ENCODE measurements around the gene EXOG.

EXOG gene

DNA sequence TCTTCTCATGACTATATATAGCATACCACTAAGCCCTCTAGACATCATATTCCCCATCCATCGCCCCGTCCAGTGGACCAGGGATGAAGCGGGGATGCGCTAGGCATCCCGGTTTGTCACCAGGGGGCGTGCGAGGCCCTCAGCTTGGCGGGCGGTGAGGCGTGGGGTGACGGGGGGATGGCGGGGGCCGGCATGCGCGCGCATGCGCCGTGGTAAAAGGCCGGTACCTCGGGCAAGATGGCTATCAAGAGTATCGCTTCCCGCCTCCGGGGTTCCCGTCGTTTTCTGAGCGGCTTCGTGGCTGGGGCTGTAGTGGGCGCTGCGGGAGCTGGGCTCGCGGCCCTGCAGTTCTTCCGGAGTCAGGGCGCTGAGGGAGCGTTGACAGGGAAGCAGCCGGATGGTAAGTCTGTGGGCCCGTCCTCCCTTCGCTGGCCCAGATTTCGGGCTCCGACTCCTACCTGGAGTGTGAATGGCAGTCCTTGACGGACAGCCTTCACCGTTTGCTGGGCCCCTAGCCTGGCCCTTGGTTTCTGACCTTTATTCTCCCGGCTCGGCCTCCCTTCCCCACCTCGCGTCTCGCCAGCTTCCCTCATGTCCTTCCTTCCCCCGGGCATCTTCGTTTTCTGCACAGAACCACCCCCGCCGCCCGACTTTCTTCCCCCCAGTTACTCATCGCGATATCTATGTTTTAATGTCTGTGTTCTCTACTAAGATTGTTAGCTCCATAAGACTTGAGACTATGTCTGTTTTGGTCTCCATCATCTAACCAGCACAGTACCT lies at the start of gene EXOG:
Gene EXOG, plus strand, starts transcription at position 210 of the 780 bp plus-strand sequence. Its CDS starts 28 bp downstream, at position 238.
- peak; percentile 83 for DNase-seq

- no peak for DNase-seq
These were observed 49.3 kb upstream of the EXOG start for GRCh38 chr3:38446812-38447211.

GRCh38 chr3:38450853-38451252 lies 45.3 kb upstream of the EXOG start:
- no peak for DNase-seq

- DNase-seq: peak; percentile 69
These were observed 42.8 kb upstream of the EXOG start, which contains the start of gene ACVR2B for GRCh38 chr3:38453075-38453912. Gene ACVR2B (plus strand): TSS chr3:38453890. CDS start chr3:38454323, 433 bp downstream.

- no peak for DNase-seq
These were observed 42.3 kb upstream of the EXOG start for GRCh38 chr3:38453913-38454177.

DNA sequence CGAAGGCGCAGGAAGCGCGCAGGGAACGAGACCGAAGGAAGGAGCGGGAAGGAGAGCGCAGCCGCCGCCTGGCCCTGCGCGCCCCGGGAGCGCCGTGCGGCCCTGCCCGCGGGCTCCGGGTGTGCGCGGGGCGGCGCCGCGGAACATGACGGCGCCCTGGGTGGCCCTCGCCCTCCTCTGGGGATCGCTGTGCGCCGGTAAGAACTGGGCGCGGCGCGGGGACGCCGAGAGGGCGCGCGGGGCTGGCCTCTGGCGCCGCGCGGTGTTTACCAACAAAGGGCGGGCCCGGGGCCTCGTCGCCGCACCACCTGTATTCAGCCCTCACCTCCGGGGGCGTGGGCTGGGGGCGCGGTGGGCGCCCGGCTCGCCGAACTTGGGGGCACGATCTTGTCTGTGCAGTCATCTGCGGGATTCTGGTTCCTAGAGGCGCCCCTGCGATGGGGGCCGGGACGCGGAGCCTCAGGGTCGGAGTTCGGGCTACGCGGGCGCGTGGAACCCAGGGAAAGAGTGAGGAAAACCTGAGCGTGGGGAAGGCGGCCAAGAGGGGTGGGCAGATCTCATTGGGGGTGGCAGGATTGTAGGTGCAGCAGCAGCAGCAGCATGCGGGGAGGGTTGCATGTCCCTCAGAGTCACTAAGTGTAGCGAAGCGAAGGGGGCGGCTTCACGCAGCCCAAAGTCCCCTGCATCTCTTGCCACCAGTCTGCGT lies 41.8 kb upstream of the EXOG start:
- no peak for DNase-seq

DNA sequence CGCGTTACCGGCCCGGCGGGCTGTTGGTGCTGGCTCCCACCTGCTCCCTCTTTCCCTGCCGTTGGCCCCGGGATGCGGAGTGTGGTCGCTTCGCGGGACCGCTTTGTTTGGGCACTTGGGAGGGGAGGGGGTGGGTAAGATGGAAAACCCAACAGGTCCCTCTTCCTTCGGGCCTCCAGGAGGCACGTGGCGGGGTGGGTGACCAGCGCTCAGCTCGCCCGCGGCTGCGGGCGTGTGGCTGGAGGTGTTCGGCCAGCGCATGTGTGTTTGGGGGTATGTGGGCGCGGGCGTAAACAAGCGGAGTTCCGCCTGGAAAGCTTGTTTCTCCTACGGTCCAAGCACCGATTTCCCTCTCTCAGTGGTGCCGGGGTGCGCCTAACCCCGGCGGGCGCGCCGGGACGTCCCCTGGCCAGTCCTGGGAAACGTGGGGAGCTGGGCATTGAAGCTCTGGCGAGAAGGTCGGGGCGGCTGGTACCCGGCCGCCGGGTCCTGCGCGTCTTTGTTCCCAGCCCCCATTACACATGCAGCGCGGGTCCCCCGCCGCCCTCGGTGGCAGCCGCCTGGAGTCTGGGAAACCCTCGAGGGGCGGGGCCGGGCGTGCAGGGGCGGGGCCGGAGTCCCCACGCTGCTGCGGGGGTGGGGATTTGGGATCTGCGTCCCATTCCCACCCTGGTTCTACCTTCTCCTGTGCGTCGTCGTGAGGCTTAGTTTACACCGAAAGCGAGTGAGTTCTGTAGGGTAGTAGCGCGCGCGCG lies 41.1 kb upstream of the EXOG start:
- peak; percentile 57 for DNase-seq

DNA sequence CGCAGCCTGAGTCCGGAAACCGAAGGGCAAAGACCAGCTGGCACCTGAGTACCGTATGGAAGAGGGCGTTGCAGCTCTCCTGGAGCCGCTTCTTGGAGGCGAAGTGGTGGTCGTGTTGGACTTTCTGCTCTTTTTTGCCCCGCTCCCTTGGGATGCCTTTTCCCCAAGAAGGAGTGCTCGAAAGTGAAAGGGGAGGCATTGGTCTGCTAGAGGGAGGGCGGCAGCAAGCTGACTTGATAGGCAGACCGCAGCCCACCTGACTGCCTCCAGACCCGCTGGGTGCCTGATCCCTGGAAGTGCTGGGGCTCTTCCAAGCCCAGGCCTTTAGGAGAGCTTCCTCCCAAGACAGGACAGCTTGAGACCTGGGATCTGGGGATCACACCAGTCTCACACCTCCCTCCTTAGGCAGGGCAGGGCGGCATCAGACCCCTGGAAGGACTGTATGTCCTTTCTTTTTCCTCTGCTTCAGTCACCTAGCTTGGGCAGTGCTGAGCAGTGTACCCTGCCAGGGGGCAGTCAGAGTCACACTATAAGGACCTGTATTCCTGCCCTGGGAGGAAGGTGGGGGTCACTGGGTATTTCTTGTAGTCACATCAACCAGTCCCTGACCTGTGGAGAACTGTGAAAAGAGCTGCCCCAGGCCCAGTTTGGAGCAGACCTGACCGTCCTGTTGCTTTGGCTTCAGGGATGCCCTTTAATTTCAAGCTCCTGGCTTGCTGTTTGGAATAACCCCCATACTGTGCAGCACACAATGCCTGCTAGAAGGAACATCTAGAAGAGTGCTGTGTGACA lies 40.3 kb upstream of the EXOG start:
- DNase-seq: no peak

DNA sequence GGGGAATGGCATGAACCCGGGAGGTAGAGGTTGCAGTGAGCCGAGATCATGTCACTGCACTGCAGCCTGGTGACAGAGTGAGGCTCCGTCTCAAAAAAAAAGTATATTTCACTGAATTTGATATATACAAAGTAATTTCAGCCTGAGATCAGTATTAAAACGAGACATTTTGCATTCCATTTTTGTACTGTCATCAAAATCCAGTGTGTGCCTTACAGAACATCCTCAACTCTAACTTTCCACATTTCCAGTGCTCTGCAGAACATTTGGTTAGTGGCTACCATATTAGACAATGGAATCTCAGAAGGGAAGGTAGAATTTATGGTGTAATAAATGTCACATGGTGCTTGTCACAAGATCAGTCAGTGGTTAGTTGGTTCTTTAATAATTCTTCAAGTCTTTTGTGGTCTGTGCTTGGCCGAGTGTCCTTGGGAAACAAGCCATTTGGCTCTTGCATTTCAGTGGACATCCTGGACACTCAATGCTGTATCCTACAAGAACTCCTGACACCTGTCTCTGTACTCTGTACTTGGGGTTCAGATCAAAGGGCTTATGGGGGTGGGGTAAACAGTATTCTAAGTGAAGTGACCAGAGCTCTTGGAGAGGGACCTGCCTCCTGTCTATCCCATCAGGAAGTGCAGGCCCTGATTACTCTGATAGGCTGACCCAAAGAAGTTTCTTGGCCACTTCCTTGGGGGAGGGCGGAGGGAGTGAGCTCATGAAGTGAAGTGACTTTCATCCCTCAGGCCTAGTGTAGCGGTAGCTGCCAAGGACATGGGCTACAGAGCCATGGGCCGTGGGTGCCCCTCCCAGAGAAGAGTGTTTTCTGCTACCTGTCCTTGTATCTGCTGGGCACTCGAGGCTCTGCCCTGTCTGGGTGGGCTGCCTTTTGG lies 38.8 kb upstream of the EXOG start:
- DNase-seq: no peak

DNA sequence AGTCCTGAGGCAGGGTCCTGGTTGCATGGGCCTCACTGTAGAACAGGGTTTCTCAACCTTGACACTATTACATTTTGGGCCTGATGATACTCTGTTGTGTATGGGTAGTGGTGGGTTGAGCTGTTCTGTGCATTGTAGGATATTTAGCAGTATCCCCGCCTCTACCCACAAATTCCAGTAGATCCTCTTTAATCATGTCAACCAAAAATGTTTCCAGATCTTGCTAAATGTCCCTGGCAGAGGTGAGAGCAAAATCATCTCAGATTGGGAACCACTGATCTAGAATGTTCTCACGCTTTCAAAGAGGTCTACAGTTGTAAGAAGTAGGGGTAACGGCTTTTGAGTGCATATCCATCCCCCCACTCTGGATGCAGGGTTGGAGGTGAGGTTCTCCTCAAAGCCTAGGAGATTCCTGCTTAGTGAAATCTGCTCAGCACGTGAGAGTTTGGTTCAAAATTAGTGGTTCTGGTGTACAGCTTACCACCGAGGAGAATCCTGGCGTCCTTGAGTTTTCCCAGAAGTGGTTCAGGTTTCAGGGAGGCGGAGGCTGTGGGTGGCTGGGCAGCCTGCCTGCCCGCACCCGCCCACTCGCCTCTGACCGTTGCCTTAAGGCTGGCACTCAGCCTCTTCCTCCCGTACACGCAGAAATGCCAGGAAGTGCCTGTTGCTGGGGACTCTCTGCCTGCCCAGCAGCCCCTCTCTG lies 37.2 kb upstream of the EXOG start:
- peak; percentile 72 for DNase-seq

GRCh38 chr3:38459499-38460048 lies 36.6 kb upstream of the EXOG start:
- no peak for DNase-seq

DNA sequence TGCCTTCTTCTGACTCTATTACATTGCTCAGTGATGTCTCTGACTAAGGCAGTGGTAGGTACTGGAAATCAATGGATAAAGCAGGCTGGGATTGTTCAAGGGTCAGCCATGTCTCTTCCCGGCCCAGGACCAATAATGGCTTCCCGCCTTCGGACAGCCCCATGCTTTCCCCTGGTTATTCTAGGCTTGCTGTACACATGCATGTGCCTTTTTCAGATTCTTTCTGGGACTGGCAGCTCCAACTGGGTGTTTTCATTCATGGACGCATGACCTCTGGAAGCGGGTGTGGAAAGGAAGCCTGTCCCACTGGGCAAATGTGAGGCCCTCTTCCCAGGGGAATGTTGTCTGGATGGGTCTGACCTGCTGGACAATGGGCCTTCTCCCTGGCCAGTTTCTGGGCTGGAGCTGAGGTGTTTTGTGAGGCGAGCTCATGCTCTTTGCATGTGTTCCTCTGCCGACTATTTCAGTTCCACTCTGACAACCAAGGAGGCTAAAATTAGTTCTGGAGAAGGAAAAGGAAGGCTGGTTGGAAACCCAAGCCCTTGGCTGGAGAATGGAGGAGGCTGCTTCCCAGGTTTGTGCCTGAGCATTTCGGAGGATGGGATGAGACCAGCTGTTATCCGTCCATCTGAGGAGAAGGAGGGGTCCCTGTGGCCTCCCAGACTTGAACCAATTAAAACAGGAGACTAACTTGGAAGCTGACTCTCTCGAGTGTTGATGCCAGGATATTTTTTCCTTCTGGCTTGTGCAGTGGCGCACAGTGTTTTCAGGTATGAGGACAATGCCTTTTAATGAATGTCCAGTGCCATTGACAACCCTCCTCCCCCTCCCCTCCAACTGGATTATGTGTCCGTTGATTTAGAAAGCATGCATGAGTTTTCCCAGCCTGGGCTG lies 35.5 kb upstream of the EXOG start:
- DNase-seq: no peak

GRCh38 chr3:38465588-38466154 lies 30.5 kb upstream of the EXOG start:
- DNase-seq: no peak

DNA sequence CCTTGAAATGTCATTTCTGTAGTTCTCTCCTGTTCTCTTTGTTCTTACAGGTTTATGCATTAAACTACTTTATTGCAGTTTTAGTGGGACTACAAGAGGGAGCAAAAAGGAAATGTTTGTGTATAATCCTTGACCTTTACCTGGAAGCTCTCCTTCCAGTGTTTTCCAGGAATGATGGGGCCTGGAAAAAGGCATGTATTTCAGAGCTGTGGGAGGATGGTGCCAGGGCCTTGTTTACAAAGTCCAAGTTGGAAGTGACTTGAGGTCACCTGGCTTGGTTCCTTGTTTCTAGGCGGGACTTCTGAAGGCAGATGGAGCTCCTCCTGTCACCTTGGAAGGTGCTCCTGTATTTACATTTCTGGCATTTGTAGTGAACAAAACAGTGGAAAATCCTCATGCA lies 27.4 kb upstream of the EXOG start:
- no peak for DNase-seq

DNA sequence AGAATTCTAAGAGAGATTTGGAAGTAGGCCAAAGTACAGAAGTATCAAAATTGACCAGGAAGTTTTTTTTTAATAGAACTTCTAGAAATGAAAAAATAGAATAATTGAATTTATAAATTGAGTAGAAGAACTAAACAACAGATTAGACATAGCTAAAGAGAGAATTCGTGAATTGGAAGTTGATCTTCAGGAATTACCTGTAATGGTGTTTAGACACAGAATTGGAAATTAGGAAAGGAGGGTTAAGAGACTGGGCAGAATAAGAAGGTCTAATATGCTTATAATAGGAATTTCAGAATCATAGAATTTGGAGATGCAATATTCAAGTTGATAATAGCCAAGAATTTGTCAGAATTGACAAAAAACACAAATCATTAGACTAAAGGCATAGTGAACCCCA lies 26.3 kb upstream of the EXOG start:
- DNase-seq: no peak

- DNase-seq: no peak
These were observed 24.8 kb upstream of the EXOG start for GRCh38 chr3:38471260-38471857.

- DNase-seq: no peak
These were observed 23.8 kb upstream of the EXOG start for GRCh38 chr3:38472342-38472741.

GRCh38 chr3:38473229-38473628 lies 22.9 kb upstream of the EXOG start:
- DNase-seq: no peak
